NCI-H774 (cell line): ENCODE data around the gene STAC2.
"Not testable (repeated sequence)": the region's sequence is repeated elsewhere in the genome, so short reads cannot be mapped to it uniquely, and the experiment has no call there.

Source experiments
- DNase-seq: peaks from one replicate; lab custom pipeline; 2025; lab: John Stamatoyannopoulos, UW

The STAC2 gene

DNA sequence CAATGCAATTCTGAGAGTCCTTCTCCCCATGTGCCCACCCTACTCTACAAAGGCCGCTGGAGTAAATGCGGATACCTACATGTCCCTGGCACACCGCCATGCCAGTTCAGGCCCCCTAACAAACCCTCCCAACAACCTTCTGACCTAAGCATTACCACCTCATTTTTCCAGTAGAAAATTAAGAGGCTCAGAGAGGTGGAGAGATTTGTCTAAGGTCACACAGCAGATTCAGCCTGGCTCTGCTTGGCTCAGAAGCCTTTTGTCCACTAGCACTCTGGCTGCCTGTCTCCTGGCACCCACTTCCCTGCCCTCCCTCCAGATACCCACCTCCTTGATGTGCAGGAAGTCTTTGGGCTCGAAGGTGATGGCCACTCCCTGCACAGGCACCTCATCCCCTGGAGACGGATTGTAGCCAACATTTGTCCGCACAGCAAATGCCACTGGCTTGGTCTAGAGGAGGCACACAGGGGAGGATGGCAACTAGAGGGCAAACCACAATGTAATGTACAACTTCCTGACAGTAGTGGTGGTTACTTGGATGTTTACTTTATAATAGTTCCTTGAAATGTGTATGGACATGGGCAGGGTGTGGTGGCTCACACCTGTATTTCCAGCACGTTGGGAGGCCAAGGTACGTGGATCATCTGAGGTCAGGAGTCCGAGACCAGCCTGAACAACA lies 38.5 kb downstream of the STAC2 start:
- DNase-seq, result no peak

DNA sequence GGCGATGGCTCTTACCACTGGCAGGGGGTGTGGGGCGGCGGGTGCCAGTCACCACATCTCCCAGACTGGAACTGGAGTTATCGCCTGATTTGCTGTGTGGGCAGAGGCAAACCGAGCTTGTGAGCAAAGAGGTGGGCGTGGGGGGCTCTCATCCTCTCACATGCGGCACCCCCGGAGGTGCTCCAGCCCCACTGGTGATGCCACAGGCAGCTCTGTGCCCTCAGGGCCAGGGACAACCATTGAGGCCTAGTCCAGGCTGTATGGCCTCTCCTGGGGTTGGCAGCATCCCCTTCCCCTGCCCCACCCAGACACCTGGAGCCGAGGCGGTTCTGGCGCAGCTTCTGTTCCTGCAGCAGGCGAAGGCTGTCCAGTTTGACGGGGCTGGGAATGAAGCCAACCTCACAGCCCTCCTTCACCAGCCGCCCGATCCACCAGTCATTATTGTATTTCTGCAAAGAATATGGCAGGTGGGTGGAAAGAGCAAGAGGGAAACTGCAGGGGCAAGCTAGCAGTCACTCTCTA lies 39.2 kb downstream of the STAC2 start:
- DNase-seq, result no peak

DNA sequence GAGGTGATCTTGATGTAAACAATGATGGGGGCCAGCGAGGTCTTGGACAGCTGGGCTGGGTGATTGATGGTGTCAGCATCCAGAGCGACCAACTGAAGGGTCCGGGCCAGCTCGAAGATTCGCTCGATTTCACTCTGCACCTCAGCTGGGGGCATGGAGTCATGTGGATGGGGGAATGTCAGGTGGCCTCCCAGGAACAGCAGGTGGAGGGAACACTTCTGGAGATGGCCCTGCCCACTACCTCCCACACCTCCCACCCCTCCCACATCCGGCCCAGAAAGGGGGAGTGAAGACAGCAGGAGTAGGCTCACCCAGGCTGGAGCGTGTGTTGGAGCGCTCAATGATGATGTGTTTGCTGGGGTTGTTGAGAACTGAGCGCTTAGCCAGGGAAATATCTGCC lies 42.0 kb downstream of the STAC2 start:
- no peak for DNase-seq

DNA sequence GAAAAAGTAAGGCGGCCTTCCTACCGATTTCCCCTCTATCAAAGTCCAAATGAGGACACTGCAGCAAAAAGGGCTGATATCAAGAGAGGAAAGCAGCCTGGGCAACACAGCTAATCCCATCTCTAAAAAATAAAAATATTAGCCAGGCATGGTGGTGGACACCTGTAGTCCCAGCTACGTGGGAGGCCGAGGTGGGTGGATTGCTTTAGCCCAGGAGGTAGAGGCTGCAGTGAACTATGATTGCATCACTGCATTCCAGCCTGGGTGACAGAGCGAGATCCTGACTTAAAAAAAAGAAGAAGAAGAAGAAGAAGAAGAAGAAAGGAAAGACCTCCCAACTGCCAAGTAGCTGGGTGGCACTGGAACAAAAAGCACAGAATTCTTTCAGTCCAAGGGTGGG lies 42.7 kb downstream of the STAC2 start:
- DNase-seq, result no peak

DNA sequence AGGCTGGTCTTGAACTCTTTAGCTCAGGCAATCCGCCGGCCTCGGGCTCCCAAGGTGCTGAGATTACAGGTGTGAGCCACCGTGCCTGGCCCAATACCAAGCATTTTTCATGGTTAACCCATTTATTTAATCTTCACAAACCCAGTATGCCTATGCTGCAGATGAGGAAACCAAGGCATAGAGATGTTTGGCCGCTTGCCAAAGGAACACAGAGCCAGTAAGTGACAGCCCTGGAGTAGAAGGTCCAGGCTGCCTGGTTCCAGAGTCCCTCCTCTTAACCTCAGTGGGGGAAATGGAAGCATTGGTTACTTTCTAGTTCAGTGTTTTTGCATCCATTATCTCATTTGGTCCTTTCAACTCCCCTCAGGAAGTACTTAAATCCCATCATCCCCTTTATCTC lies 44.4 kb downstream of the STAC2 start:
- no peak for DNase-seq

DNA sequence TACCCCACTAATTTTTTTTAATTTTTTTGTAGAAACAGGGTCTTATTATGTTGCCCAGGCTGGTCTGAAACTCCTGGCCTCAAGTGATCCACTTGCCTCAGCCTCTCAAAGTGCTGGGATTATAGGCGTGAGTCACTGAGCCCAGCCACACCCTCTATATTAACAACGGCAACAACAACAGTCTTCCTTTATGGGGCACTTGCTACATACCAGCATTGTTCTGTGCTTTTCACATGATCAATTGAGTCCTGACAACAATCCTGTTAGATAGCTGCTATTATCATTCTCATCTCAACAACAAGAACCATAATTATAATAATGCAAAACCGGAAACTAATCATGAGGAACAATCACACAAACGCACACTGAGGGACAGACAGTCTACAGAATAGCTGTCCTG lies 47.2 kb downstream of the STAC2 start:
- DNase-seq, result no peak

DNA sequence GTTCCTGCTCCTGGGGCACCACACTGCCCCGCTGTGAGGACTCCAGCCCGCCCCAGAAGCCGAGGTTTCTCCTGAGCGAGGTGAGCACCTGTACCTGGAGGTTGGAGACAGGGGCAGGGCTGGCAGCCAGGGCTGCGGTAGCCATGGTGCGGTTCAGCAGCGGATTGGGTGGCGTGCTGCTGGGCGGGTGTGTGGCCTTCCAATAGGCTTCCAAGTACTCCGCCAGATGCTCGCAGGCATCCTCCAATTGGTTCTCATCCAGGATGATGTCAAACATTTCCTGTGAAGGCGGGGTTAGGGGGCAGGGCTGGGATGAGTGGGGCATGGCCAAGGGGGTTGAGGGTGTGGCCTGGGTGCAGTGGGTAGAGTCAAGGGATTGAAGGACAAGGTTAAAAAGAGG lies 48.5 kb downstream of the STAC2 start:
- no peak for DNase-seq

DNA sequence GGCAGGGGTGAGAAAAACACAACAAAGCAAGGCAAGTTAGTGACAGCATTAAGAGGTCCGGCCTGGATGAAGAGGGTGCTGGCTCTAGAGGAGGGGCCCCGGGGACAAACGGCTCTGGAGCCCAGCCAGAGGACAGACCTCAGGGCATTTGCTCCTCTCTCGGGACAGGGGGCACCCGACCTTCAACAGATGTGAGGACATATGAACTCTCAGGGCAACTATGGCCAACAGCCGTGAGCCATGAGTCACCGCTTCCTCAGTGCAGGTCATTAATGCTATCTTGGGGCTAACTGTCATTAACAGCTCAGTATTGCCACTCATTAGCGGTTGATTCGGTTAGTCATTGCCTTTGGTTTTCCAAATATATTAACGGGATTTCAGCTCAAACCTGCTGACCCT lies 50.1 kb downstream of the STAC2 start:
- no peak for DNase-seq

DNA sequence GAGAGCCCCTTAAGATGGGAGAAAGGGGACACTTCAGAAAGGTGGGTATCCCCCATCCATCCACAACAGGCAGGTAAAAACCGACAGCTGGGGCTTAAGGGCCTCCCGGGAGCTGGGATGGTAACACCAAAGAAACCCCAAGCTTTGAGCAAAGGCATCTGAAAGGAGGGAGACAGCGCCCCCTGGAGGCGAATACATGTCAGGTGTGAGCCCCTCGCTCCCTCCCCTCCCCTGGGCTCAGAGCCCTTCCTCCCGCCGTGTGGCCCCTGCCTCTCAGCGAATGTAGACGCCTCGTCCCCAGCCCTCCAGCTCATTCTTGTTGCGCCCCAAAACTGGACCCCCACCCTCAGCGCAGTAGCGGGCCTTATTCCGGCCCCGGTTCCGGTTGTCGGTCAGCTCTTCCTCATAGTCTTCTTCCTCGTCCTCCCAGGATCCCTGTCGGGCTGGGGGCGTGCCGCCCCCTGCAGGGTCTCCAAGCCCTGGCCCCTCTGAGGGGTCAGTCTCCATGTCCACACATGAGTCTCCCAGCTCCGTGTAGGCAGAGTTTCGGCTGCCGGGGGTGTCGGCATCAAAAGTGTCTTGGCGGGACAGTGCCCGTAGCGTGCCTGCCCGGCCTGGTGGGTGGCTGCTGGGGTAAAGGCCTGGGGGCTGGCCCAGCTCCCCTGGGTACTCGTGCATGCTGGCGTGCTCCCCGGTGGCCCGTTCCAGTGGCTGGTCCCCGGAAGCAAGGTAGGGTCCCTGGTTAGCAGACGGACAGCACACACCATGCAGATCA lies 50.6 kb downstream of the STAC2 start:
- peak; percentile 54 for DNase-seq

DNA sequence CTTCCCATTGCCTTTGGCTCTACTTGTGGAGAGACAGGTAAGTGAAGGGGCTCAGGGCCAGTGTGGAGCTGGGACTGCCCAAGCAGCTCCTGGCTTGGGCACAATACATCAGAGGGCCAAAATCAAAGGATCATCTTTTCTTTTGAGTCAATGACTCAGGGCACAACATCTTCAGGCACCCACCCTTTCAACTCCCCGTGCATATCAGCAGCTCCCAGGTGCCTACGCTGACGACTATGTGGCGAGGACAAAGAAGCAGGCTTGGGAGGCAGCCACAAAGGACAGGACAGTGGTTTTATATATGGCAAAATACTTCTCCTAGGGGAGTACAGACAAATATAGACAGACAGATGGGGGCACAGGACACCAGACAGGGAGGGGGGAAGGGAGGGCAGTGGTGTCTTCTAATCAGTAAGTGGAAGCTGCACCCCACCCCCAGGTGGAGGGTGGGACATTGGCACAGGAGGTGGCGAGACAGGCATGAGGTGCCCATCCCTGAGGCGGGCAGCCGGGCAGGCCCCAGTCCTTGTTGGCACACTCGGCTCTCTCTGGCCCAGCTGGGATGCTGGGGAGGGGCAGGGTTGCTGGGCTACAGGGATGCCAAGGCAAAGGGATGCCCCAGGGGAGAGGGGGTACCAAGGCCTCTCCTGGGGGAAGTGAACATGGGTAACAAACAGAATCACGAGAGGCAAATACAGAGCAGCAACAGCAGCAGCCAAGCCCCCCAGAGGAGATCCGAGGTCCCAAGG lies 52.0 kb downstream of the STAC2 start:
- DNase-seq, result no peak

DNA sequence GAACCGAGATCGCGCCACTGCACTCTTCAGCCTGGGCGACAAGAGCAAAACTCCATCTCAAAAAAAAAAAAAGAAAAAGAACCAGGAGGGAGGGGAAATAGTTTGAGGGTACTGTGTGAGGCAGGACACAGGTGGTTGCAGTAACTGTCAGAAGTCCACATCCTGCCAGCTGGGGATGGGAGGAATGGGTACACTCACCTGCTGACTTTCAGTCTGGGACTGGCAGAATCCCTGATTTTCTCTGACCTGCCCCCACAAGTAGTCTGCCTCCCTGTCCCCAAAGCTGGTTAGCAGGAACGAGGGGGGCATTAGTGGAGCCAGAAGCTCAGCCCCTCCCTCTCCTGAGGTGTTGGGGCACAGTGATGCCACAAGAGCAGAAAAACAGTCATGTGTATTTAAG lies 52.7 kb downstream of the STAC2 start:
- no peak for DNase-seq

DNA sequence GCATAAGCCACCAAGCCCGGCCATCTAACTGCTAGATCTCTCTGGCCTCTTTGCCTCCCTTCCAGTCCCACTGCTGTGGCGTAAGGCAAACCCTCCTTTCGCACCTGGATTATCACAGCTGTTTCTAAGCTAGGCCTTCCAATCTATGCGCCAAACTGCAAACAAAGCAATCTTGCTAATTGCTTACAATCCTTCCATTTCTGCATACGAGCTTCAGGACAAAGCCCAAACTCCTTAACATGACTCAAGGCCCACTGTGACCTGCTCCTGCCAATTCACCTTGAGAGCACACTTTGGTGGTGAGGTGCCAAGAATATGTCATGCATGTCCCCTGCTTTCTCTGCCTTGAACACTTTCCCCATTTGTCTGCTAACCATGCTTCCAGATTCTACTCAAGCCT lies 53.8 kb downstream of the STAC2 start:
- no peak for DNase-seq

DNA sequence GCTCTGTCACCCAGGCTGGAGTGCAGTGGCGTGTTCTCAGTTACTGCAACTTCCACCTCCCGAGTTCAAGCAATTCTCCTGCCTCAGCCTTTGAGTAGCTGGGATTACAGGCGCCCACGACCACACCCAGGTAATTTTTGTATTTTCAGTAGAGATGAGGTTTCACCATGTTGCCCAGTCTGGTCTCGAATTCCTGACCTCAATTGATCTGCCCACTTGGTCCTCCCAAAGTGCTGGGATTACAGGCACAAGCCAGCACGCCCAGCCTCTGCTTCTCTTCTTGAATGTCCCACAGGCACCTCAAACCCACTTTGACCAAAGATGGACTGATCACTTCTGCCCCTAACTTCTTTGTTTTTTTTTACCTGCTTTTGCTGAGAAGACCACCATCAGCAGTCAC lies 55.2 kb downstream of the STAC2 start:
- no peak for DNase-seq

DNA sequence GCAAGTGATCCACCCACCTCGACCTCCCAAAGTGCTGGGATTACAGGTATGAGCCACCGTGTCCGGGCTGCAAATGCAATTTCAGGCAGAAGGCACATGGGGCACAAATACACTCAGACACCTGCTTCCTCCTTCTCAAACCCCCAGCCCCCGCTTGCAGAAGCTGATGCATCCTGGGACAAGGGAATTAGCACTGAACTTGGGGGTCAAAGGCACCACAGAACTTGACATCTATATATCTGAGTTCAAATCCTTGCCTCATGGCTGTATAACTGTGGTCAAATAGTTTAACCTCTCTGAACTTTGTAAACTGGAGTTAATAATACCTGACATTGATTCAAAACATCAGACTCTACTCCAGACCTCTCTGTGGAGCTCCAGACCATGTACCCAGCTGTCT lies 55.6 kb downstream of the STAC2 start:
- DNase-seq, result no peak

DNA sequence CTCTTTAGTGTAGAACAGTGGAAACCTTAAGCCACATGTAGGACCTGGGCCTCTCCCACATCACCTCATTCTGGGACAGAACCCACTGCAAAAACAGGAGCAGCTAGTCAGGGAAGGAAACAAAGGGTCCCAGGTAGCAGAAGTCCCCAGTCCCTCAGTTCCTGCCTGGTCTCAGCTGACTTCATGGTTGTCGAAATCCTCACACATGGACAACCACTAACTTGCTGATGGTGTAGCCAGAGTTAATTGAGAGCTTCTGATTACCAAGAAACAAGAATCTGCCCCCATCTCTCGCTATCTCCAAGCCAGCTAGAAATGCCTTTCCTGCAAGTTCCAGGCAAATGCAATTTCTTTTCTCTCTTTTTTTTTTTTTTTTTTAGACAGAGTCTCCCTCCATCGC lies 56.2 kb downstream of the STAC2 start:
- DNase-seq, result no peak

DNA sequence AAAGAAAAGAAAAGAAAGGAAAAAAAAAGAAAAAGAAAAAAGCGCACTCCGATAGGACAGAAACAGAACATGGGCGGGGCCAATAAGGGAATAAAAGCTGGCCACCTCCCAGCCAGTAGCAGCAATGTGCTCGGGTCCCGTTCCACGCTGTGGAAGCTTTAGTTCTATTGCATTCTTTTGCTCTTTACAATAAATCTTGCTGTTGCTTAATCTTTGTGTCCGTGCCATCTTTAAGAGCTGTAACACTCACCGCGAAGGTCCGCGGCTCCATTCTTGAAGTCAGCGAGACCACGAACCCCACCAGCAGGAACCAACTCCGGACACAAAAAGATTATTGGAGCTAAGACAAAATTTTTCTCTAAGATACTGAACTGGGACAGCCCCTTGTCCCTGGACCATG lies 56.6 kb downstream of the STAC2 start:
- no peak for DNase-seq

DNA sequence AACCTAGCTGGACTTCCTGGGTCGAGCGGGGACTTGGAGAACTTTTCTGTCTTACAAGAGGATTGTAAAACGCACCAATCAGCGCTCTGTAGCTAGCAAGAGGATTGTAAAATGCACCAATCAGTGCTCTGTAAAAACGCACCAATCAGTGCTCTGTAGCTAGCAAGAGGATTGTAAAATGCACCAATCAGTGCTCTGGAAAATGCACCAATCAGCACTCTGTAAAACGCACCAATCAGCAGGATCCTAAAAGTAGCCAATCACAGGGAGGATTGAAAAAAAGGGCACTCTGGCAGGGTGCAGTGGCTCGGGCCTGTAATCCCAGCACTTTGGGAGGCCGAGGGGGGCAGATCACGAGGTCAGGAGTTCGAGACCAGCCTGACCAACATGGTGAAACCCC lies 57.2 kb downstream of the STAC2 start:
- DNase-seq, result not testable (repeated sequence)

DNA sequence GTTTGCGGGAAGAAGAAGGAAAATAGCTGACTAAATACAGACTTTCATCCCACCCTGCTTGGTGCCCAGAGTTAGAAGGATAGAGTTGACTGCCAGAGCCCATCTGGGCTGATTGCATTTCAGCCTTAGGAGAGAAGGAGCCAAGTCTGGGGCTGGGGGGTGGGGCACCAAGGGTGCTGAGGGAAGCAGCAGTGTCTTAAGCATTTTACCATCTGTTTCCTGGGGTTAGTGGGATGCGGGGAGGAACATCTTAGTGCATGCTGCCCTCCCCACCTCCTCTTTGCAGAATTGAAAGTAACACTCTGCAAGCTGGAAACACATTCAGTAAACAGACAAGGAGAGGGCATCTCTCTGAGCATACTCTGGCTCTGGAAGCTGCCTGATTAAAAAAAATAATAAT lies 58.3 kb downstream of the STAC2 start:
- no peak for DNase-seq

DNA sequence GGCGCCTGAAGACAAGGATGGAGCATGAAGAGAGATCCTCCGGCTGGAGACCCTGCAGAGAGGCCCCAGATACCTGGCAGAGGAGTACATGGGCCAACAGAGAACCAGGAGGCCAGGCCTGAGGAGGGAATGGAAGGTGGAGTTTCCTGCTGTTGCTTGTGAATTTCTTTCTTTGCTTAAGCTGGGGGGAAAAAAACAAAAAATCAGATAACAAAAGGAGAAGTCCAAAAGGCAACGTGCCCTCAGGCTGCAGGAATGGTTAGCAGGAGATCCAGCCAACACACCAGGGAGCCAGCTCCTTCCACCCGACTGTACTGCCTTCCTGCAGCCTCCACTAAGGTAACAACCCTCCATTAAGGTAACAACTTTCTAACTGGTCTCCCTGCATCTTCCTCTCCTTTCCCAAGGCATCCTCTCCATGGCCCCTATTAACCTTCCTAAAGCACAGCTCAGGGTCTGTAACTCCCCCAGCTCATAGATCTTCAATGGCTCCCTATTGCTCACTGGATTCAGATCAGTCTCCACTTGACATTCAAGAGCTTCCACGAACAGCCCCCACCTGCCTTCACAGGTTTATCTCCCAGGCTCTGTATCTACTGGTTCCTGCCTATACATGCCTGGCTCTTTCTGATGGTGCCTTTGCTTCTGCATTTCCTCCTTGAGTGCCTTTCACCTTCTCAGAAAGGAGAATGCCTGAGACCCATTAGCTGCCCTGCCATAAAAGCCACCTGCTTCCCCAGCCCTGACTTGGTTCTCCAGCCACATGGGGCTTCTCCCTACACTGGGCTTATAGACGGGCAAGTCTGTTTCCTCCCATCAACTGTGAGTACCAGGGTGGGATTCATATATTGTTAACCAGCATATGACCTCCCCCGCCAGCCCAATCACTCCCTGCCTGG lies 59.1 kb downstream of the STAC2 start:
- DNase-seq, result no peak

DNA sequence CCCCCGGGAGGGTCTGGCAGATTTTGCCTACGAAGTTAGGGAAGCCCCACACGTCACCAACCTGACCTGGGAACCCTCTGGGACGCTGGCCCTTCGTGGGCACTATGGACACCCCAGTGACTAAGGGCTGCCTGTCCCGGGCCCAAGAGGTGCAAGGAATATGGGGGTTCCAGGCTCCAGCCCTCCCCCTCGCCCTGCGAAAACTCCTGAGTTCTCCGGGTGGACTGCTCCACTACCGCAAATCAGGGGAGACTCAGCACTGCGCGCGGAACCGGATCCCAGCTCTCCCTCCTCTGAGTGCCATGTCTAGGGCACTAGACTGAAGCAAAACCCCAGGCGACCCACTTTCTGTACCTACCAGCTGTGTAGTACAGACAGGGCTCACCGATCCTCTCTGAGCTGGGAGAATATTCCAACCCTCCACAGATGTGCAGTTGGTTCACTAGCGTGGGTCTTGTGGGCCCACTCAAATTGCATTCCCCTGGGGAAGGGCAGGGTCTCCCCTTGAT lies 59.9 kb downstream of the STAC2 start, which contains the start of gene ARL5C:
TSS of gene ARL5C (minus strand) at position 321 of the 509 bp plus-strand sequence. CDS start 401 bp downstream, outside the sequence.
- DNase-seq, result no peak

DNA sequence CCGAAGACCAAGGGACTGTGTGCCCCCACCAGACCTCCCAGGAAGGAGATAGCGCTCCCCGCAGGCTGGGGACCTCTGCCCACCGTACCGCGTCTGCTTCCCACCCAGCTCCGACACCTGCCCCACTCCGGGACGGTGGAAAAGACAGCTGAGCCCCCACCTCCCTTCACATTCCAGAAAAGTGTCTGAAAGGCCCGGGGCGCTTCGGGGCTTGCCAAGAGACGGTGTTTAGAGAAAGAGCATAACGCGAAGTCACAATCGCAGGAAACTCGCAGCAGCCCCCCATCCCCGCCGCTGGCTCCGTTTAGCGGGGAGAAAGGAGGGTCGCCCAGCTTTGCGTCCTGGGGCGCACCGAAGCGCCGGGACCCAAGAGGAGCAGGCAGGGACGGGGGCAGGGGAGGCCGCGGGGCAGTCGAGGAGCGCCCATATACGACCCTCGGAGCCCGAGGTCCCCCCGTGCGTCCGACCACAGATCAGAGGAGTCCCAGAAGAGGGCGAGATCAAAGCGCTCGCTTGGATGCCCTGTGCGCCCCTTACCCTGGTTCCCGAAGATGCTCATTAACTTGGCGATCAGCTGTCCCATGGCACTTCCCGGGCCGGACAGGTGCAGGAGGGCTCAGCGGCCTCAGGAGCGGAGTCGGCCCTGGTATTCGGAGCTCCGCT lies 60.4 kb downstream of the STAC2 start:
- DNase-seq, result no peak
